A549 (cell line): Measurements from ENCODE around the gene VAT1L.

Source experiments
- BHLHE40 ChIP-seq: IDR thresholded peaks from 2 replicates; pipeline ENCODE4 v1.6.1; 2012; ENCODE audit warnings: low read depth, low read length, inconsistent platforms
- CEBPB ChIP-seq, 2 experiments: fragments of >200 bp in 1 of 2; sonication (Bioruptor Twin) in 1 of 2; formaldehyde crosslinking in 1 of 2; IDR thresholded peaks; 2 replicates each; pipeline ENCODE4 v1.6.1; 2012 to 2016
- CHD2 ChIP-seq: fragments of 150-350 bp; IDR thresholded peaks from 2 replicates; pipeline ENCODE4 v1.6.1; 2014; ENCODE audit warnings: low read length; ENCODE audit not compliant: partially characterized antibody
- CTCF ChIP-seq: fragments of >200 bp; sonication (Bioruptor Twin); formaldehyde crosslinking; IDR thresholded peaks from 3 replicates; pipeline ENCODE4 v1.5.1; 2016
- GATA3 ChIP-seq: IDR thresholded peaks from 2 replicates; pipeline ENCODE4 v1.6.1; 2012; ENCODE audit warnings: borderline replicate concordance
- HEYL ChIP-seq: fragments of 250-450 bp; sonication (Bioruptor Pico); IDR thresholded peaks from 2 replicates; pipeline ENCODE4 v1.8.0; 2021; ENCODE audit warnings: mild to moderate bottlenecking, moderate library complexity
- HMGXB4 ChIP-seq: fragments of 250-450 bp; sonication (Bioruptor Pico); IDR thresholded peaks from 2 replicates; pipeline ENCODE4 v1.5.0; 2021; ENCODE audit warnings: mild to moderate bottlenecking, moderate library complexity, borderline replicate concordance
- MAZ ChIP-seq: fragments of 150-350 bp; IDR thresholded peaks from 2 replicates; pipeline ENCODE4 v1.6.1; 2014; ENCODE audit warnings: antibody characterized with exemption, low read depth, low read length, borderline replicate concordance
- POLR2A ChIP-seq: IDR thresholded peaks from 2 replicates; pipeline ENCODE4 v1.6.1; 2012; ENCODE audit warnings: mild to moderate bottlenecking, low read length
- RAD21 ChIP-seq, 2 experiments: fragments of >200 bp in 1 of 2; sonication (Bioruptor Twin) in 1 of 2; formaldehyde crosslinking in 1 of 2; IDR thresholded peaks in 1 of 2; conservative IDR thresholded peaks in 1 of 2; 2 replicates in 1 of 2; 3 replicates in 1 of 2; pipeline ENCODE4 v1.6.1; 2012 to 2018; ENCODE audit warnings: inconsistent platforms in 1 of 2
- RCOR1 ChIP-seq: fragments of 150-350 bp; IDR thresholded peaks from 2 replicates; pipeline ENCODE4 v1.6.1; 2014; ENCODE audit warnings: antibody characterized with exemption, low read length, low read depth
- USF2 ChIP-seq: fragments of 450-650 bp; IDR thresholded peaks from 2 replicates; pipeline ENCODE4 v1.6.1; 2014; ENCODE audit warnings: antibody characterized with exemption
- TF ChIP-seq, protein P1 (sequence below): fragments of >200 bp; sonication (Bioruptor Twin); formaldehyde crosslinking; IDR thresholded peaks from 3 replicates; pipeline ENCODE4 v1.6.1; 2016
- TF ChIP-seq, protein P2 (sequence below): IDR thresholded peaks from 2 replicates; pipeline ENCODE4 v1.6.1; 2012

- TF ChIP-seq POLR2A (no peak), CEBPB (IDR thresholded peaks at IDR 0.05) (no peak), CTCF (no peak), MAZ (no peak), RAD21 (conservative IDR thresholded peaks at IDR 0.05 in 1 of 2, IDR thresholded peaks at IDR 0.05 in 1 of 2) (no peak), HMGXB4 (CRISPR knock-in tag) (no peak), CHD2 (no peak), GATA3 (no peak), HEYL (no peak), BHLHE40 (no peak), USF2 (no peak), RCOR1 (no peak)
- TF ChIP-seq, protein P1, sequence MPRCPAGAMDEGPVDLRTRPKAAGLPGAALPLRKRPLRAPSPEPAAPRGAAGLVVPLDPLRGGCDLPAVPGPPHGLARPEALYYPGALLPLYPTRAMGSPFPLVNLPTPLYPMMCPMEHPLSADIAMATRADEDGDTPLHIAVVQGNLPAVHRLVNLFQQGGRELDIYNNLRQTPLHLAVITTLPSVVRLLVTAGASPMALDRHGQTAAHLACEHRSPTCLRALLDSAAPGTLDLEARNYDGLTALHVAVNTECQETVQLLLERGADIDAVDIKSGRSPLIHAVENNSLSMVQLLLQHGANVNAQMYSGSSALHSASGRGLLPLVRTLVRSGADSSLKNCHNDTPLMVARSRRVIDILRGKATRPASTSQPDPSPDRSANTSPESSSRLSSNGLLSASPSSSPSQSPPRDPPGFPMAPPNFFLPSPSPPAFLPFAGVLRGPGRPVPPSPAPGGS = no peak
- TF ChIP-seq, protein P2, sequence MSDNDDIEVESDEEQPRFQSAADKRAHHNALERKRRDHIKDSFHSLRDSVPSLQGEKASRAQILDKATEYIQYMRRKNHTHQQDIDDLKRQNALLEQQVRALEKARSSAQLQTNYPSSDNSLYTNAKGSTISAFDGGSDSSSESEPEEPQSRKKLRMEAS = no peak
These were observed 133.9 kb downstream of the VAT1L start for GRCh38 chr16:77922228-77922754.
